ENCODE measurements around the gene ERMARD.

ERMARD gene

GRCh38 chr6:169803271-169803811 lies 51.9 kb downstream of the ERMARD start:
- DNase-seq: no peak

GRCh38 chr6:169803816-169804340 lies 52.5 kb downstream of the ERMARD start:
- no peak for DNase-seq

- DNase-seq: no peak
Observed at GRCh38 chr6:169804427-169804826, 53.0 kb downstream of the ERMARD start.

- no peak for DNase-seq
Observed at GRCh38 chr6:169805242-169805838, 53.9 kb downstream of the ERMARD start.

- no peak for DNase-seq
Observed at GRCh38 chr6:169806701-169807100, 55.3 kb downstream of the ERMARD start.

- no peak for DNase-seq
Observed at GRCh38 chr6:169807229-169807628, 55.8 kb downstream of the ERMARD start.

- DNase-seq: no peak
Observed at GRCh38 chr6:169807699-169808607, 56.5 kb downstream of the ERMARD start.

- DNase-seq: no peak
Observed at GRCh38 chr6:169808608-169808967, 57.2 kb downstream of the ERMARD start.

- DNase-seq: no peak
Observed at GRCh38 chr6:169809386-169809785, 58.0 kb downstream of the ERMARD start.

GRCh38 chr6:169810066-169810989 lies 58.9 kb downstream of the ERMARD start:
- no peak for DNase-seq

GRCh38 chr6:169811072-169811471 lies 59.6 kb downstream of the ERMARD start:
- no peak for DNase-seq

GRCh38 chr6:169811521-169812256 lies 60.3 kb downstream of the ERMARD start:
- no peak for DNase-seq

GRCh38 chr6:169812257-169812644 lies 60.8 kb downstream of the ERMARD start:
- no peak for DNase-seq

GRCh38 chr6:169813969-169814368 lies 62.5 kb downstream of the ERMARD start:
- DNase-seq: no peak

GRCh38 chr6:169816054-169816453 lies 64.6 kb downstream of the ERMARD start:
- no peak for DNase-seq

- no peak for DNase-seq
Observed at GRCh38 chr6:169816975-169817374, 65.6 kb downstream of the ERMARD start.

- DNase-seq: no peak
Observed at GRCh38 chr6:169820358-169820757, 68.9 kb downstream of the ERMARD start.

- no peak for DNase-seq
Observed at GRCh38 chr6:169824021-169824420, 72.6 kb downstream of the ERMARD start.

GRCh38 chr6:169824848-169825557 lies 73.6 kb downstream of the ERMARD start:
- no peak for DNase-seq

- no peak for DNase-seq
Observed at GRCh38 chr6:169825558-169826225, 74.3 kb downstream of the ERMARD start.

GRCh38 chr6:169826697-169827096 lies 75.3 kb downstream of the ERMARD start:
- no peak for DNase-seq
